Loucy (cell line): ENCODE data around the gene EPS8L3.

Source experiments
- H2AFZ ChIP-seq: fragments of 200-600 bp; sonication (generic); 2 replicates; pipeline ENCODE4 v1.6.0; 2016; ENCODE audit warnings: antibody characterized with exemption, mild to moderate bottlenecking, low read length, moderate library complexity
- H3F3A ChIP-seq: fragments of 200-600 bp; 2 replicates; pipeline ENCODE4 v1.6.0; 2016; ENCODE audit warnings: antibody characterized with exemption, low read depth, mild to moderate bottlenecking
- H3K27me3 ChIP-seq: fragments of 200-600 bp; sonication (generic); 2 replicates; pipeline ENCODE4 v1.6.1; 2014; ENCODE audit warnings: low read length, mild to moderate bottlenecking; ENCODE audit not compliant: insufficient read depth, poor library complexity, severe bottlenecking
- H3K36me3 ChIP-seq: fragments of 200-600 bp; sonication (generic); 2 replicates; pipeline ENCODE4 v1.6.1; 2016; ENCODE audit warnings: low read length; ENCODE audit not compliant: insufficient read depth
- H3K4me1 ChIP-seq: fragments of 200-600 bp; sonication (generic); 2 replicates; pipeline ENCODE4 v1.5.1; 2014; ENCODE audit warnings: low read length, mild to moderate bottlenecking; ENCODE audit not compliant: insufficient read depth, poor library complexity, severe bottlenecking
- H3K4me2 ChIP-seq: fragments of 200-600 bp; sonication (generic); 2 replicates; pipeline ENCODE4 v1.6.0; 2014; ENCODE audit warnings: antibody characterized with exemption, low read length, low read depth, mild to moderate bottlenecking; ENCODE audit not compliant: poor library complexity, severe bottlenecking
- H3K4me3 ChIP-seq: fragments of 200-600 bp; sonication (generic); 2 replicates; pipeline ENCODE4 v1.5.1; 2014; ENCODE audit warnings: low read length, mild to moderate bottlenecking, mixed read lengths; ENCODE audit not compliant: poor library complexity, severe bottlenecking
- H3K79me2 ChIP-seq: fragments of 200-600 bp; sonication (generic); 2 replicates; pipeline ENCODE4 v1.6.1; 2014; ENCODE audit warnings: low read length; ENCODE audit not compliant: insufficient read depth
- H3K9ac ChIP-seq: fragments of 200-600 bp; sonication (generic); 2 replicates; pipeline ENCODE4 v1.6.0; 2014; ENCODE audit warnings: mild to moderate bottlenecking, low read depth, low read length, moderate library complexity; ENCODE audit not compliant: poor library complexity, severe bottlenecking
- H3K9me2 ChIP-seq: fragments of 200-600 bp; sonication (generic); replicated peaks from 2 replicates; pipeline ENCODE4 v1.6.1; 2016; ENCODE audit warnings: low read depth, low read length, mixed read lengths
- H3K9me3 ChIP-seq: fragments of 200-600 bp; sonication (generic); 2 replicates; pipeline ENCODE4 v1.6.1; 2014; ENCODE audit warnings: mild to moderate bottlenecking, antibody characterized with exemption, low read length, low read depth; ENCODE audit not compliant: insufficient read depth
- H4K20me1 ChIP-seq: fragments of 200-600 bp; sonication (generic); 2 replicates; pipeline ENCODE4 v1.6.0; 2014; ENCODE audit warnings: antibody characterized with exemption, low read length, mild to moderate bottlenecking; ENCODE audit not compliant: insufficient read depth, poor library complexity, severe bottlenecking
- CTCF ChIP-seq: fragments of 200-600 bp; sonication (generic); conservative IDR thresholded peaks from 2 replicates; pipeline ENCODE4 v1.5.1; 2014; ENCODE audit warnings: mild to moderate bottlenecking, antibody characterized with exemption, low read length
- EZH2phosphoT487 ChIP-seq: fragments of 200-600 bp; IDR thresholded peaks from 2 replicates; pipeline ENCODE4 v1.6.1; 2018; ENCODE audit warnings: antibody characterized with exemption, mild to moderate bottlenecking, moderate library complexity, borderline replicate concordance

Gene EPS8L3

GRCh38 chr1:109726728-109727373, 36.9 kb downstream of the EPS8L3 start:
- Histone ChIP-seq H3K27me3 (no peaks in the 10 kb centered on the region), H3K9me3 (no peaks in the 10 kb centered on the region), H2AFZ (no peak overlapping the region), H4K20me1 (no peaks in the 10 kb centered on the region), H3K4me3 (no peak overlapping the region), H3K9ac (no peak overlapping the region), H3K4me2 (no peak overlapping the region), H3K9me2 (no peaks in the 10 kb centered on the region), H3F3A (no peaks in the 10 kb centered on the region), H3K36me3 (no peaks in the 10 kb centered on the region), H3K79me2 (no peaks in the 10 kb centered on the region), H3K4me1 (no peaks in the 10 kb centered on the region)
- no peak for TF ChIP-seq CTCF
- no peak for TF ChIP-seq EZH2phosphoT487

- Histone ChIP-seq H3F3A (no peaks in the 10 kb centered on the region), H3K4me1 (no peaks in the 10 kb centered on the region), H3K9ac (no peak overlapping the region), H3K9me2 (no peaks in the 10 kb centered on the region), H3K4me2 (no peak overlapping the region), H4K20me1 (no peaks in the 10 kb centered on the region), H3K27me3 (no peaks in the 10 kb centered on the region), H3K79me2 (no peaks in the 10 kb centered on the region), H3K9me3 (no peaks in the 10 kb centered on the region), H2AFZ (no peak overlapping the region), H3K4me3 (no peak overlapping the region), H3K36me3 (no peaks in the 10 kb centered on the region)
- TF ChIP-seq CTCF: no peak
- no peak for TF ChIP-seq EZH2phosphoT487
Observed at GRCh38 chr1:109726007-109726406, 37.7 kb downstream of the EPS8L3 start.

- Histone ChIP-seq H3K9me2 (no peaks in the 10 kb centered on the region), H3K4me3 (no peak overlapping the region), H3K9ac (no peak overlapping the region), H3F3A (no peaks in the 10 kb centered on the region), H3K4me2 (no peak overlapping the region), H3K9me3 (no peaks in the 10 kb centered on the region), H3K4me1 (no peaks in the 10 kb centered on the region), H3K79me2 (no peaks in the 10 kb centered on the region), H4K20me1 (no peaks in the 10 kb centered on the region), H3K27me3 (no peaks in the 10 kb centered on the region), H3K36me3 (no peaks in the 10 kb centered on the region), H2AFZ (no peak overlapping the region)
- TF ChIP-seq EZH2phosphoT487 (no peak), CTCF (no peak)
Observed at GRCh38 chr1:109725510-109725909, 38.2 kb downstream of the EPS8L3 start.
